Measurements from ENCODE around the gene NPLOC4. TPM values are rescaled to one million over a fixed set of nuclear protein-coding genes. Genes with fewer than 3 reads are reported as not detected.

Gene NPLOC4
- polyA plus RNA-seq, 4 donors: 33.0 to 45.0 (median 34.1) TPM

DNA sequence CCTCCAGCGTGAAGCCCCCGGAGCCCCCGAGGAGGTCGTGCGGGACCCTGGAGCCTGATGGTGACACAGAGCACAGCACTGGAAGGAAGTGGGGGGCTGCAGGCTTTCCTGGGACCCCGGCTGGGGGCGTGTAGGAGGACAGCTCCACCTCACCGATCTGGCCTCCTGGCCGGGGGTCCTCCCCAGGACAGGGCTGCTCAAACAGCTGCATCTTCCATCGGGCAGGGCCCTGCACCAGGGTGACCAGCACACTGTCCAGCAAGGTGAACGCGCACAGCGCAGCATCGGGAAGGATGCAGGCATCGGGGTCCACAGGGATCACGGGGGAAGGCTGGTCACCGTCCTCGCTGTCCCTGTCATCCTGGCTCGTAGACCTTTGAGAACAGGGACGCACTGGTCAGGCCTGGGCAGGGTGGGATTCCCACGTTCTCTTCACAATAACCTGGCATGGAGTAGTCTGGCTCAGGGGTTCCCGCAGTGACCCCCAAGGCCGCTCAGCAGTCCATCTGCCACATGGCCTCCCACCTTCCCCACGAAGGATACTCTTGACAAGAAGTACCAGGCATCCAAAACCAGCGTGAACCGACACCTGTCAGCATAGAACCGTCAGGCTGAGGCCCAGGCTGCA lies 86.0 kb downstream of the NPLOC4 start:
- DNase-seq (no peak), FAIRE-seq (no peak)
- Histone ChIP-seq H3K36me3 (ENCODE audit: control insufficient read depth in 3 of 3, insufficient read depth in 2 of 3, low read depth in 1 of 3, low read length in 3 of 3) (peaks cover 3 to 64% (median 5%) of the 10 kb centered on the region in 3 donors), H3K4me3 (ENCODE audit: low read depth in 1 of 3, low read length in 3 of 3) (peak overlapping the region in 2 of 3 donors; percentile 93), H3K4me1 (ENCODE audit: control insufficient read depth in 3 of 3, insufficient read depth in 2 of 3, low read depth in 1 of 3, low read length in 2 of 3) (peaks cover 8 to 29% (median 8%) of the 10 kb centered on the region in 3 donors), H3K9me3 (ENCODE audit: control insufficient read depth in 2 of 2, insufficient read depth in 1 of 2, low read depth in 1 of 2, low read length in 1 of 2) (no peaks in the 10 kb centered on the region), H3K27me3 (ENCODE audit: control insufficient read depth in 3 of 3, insufficient read depth in 3 of 3, low read length in 3 of 3) (no peaks in the 10 kb centered on the region), H3K27ac (ENCODE audit: low read depth in 1 of 3, low read length in 2 of 3) (no peak overlapping the region)
- 82% methylated on average over 27 of the region's 27 CpGs for WGBS, 3 donors

DNA sequence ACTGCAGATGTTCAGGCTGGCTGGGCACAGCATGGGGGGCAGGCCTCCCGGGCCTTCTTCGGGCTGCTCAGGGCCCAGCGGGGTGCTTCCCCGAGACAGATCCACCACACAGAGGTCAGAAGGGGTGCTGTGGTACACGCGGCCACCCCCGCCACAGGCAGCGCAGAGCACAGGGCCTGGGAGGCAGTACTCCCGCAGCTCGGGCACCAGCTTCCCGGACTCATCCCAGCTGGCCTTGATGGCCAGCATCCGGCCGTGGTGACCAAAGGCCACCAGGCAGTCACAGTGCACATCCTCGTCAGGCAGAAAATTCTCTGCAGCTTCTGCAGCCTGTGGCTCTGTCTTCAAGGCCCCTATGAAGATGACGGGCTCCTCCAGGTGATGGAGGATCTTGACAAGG lies 86.6 kb downstream of the NPLOC4 start:
- H3K4me1 ChIP-seq (ENCODE audit: control insufficient read depth in 3 of 3, insufficient read depth in 2 of 3, low read depth in 1 of 3, low read length in 2 of 3): peaks cover 8 to 22% (median 8%) of the 10 kb centered on the region in 3 donors
- no peaks in the 10 kb centered on the region for H3K9me3 ChIP-seq (ENCODE audit: control insufficient read depth in 2 of 2, insufficient read depth in 1 of 2, low read depth in 1 of 2, low read length in 1 of 2)
- DNase-seq: no peak
- FAIRE-seq: no peak
- peaks cover 3 to 65% (median 5%) of the 10 kb centered on the region in 3 donors for H3K36me3 ChIP-seq (ENCODE audit: control insufficient read depth in 3 of 3, insufficient read depth in 2 of 3, low read depth in 1 of 3, low read length in 3 of 3)
- no peak overlapping the region for H3K4me3 ChIP-seq (ENCODE audit: low read depth in 1 of 3, low read length in 3 of 3)
- no peaks in the 10 kb centered on the region for H3K27me3 ChIP-seq (ENCODE audit: control insufficient read depth in 3 of 3, insufficient read depth in 3 of 3, low read length in 3 of 3)
- no peak overlapping the region for H3K27ac ChIP-seq (ENCODE audit: low read depth in 1 of 3, low read length in 2 of 3)
- 92 to 97% (median 94%) methylated on average over 15 of the region's 15 CpGs for WGBS, 3 donors

DNA sequence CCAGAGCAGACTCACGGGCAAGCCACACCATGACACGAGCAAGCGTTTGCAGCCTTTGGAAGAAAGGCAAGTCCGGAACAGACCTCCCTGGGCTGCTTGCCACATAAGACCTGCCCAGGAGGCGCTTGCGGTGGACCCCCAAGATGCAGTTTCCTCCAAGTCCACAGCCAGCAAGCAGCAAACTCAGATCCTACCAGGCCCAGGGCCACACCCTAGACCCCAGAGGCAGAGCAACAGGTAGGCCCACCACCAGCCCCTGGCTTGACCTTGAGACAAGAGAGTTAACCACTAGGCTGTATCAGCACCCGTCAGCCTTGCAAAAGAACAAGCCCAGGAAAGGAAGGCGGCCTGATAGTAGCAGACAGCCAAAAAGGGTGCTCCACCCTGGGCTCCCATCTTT lies 87.1 kb downstream of the NPLOC4 start:
- FAIRE-seq (no peak), DNase-seq (no peak)

DNA sequence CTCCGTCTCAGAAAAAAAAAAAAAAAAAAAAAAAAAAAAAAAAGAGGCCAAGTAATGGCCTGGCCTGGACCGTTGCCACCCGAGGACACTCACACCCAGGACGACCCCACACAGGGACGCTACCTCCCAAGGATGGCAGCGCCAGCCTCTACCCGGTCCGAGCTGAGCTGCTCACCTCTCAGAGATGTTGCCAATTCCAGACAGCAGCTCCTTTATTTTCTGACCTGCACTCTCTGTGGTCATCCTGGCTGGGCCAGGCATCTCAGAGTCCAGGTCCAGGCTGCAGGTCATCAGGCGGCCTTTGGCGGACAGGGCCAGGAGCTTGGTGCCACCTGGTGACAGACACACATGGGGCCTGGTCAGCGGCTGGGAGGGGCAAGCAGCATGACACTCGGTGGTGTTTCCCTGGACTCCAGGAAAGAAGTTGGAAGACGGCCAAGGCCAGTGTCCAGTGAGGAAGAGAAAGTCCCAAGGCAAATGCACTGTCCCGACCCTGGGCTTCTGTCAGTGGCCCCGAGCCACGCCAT lies 87.8 kb downstream of the NPLOC4 start:
- Histone ChIP-seq H3K27me3 (ENCODE audit: control insufficient read depth in 3 of 3, insufficient read depth in 3 of 3, low read length in 3 of 3) (no peaks in the 10 kb centered on the region), H3K27ac (ENCODE audit: low read depth in 1 of 3, low read length in 2 of 3) (no peak overlapping the region), H3K4me3 (ENCODE audit: low read depth in 1 of 3, low read length in 3 of 3) (no peak overlapping the region), H3K36me3 (ENCODE audit: control insufficient read depth in 3 of 3, insufficient read depth in 2 of 3, low read depth in 1 of 3, low read length in 3 of 3) (peaks cover 7 to 73% (median 7%) of the 10 kb centered on the region in 3 donors), H3K4me1 (ENCODE audit: control insufficient read depth in 3 of 3, insufficient read depth in 2 of 3, low read depth in 1 of 3, low read length in 2 of 3) (peaks cover 8 to 17% (median 8%) of the 10 kb centered on the region in 3 donors), H3K9me3 (ENCODE audit: control insufficient read depth in 2 of 2, insufficient read depth in 1 of 2, low read depth in 1 of 2, low read length in 1 of 2) (no peaks in the 10 kb centered on the region)
- FAIRE-seq: no peak
- DNase-seq: no peak
- 86 to 90% (median 89%) methylated on average over 15 to 16 of the region's 16 CpGs for WGBS, 3 donors

More for the DNA sequence above, 87.1 kb downstream of the NPLOC4 start:
- peaks cover 8 to 20% (median 8%) of the 10 kb centered on the region in 3 donors for H3K4me1 ChIP-seq (ENCODE audit: control insufficient read depth in 3 of 3, insufficient read depth in 2 of 3, low read depth in 1 of 3, low read length in 2 of 3)
- WGBS, 3 donors: 92 to 98% (median 96%) methylated on average over 8 of the region's 8 CpGs
- no peaks in the 10 kb centered on the region for H3K9me3 ChIP-seq (ENCODE audit: control insufficient read depth in 2 of 2, insufficient read depth in 1 of 2, low read depth in 1 of 2, low read length in 1 of 2)
- H3K4me3 ChIP-seq (ENCODE audit: low read depth in 1 of 3, low read length in 3 of 3): no peak overlapping the region
- H3K36me3 ChIP-seq (ENCODE audit: control insufficient read depth in 3 of 3, insufficient read depth in 2 of 3, low read depth in 1 of 3, low read length in 3 of 3): peaks cover 3 to 70% (median 7%) of the 10 kb centered on the region in 3 donors
- H3K27me3 ChIP-seq (ENCODE audit: control insufficient read depth in 3 of 3, insufficient read depth in 3 of 3, low read length in 3 of 3): no peaks in the 10 kb centered on the region
- no peak overlapping the region for H3K27ac ChIP-seq (ENCODE audit: low read depth in 1 of 3, low read length in 2 of 3)

DNA sequence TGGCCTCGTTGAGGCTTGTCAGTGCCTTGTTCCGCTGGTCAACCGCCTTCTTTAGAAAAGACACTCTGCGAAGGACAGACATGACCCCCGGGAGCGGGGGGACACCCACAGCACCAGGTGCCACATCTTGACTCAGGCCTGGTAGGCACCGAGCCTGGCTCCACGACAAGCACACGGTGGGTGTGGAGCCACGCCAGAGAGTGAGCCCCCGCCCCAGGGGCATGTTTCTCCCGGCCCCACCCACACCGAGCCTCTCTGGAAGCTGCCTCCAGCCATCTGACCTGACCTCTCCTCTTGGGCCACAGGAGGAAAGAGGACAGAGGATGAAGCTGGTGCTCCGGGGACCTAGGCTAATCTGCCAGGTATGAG lies 89.3 kb downstream of the NPLOC4 start:
- peaks cover 7 to 85% (median 7%) of the 10 kb centered on the region in 3 donors for H3K36me3 ChIP-seq (ENCODE audit: control insufficient read depth in 3 of 3, insufficient read depth in 2 of 3, low read depth in 1 of 3, low read length in 3 of 3)
- no peak for DNase-seq
- WGBS, 3 donors: 81 to 90% (median 90%) methylated on average over 14 of the region's 14 CpGs

DNA sequence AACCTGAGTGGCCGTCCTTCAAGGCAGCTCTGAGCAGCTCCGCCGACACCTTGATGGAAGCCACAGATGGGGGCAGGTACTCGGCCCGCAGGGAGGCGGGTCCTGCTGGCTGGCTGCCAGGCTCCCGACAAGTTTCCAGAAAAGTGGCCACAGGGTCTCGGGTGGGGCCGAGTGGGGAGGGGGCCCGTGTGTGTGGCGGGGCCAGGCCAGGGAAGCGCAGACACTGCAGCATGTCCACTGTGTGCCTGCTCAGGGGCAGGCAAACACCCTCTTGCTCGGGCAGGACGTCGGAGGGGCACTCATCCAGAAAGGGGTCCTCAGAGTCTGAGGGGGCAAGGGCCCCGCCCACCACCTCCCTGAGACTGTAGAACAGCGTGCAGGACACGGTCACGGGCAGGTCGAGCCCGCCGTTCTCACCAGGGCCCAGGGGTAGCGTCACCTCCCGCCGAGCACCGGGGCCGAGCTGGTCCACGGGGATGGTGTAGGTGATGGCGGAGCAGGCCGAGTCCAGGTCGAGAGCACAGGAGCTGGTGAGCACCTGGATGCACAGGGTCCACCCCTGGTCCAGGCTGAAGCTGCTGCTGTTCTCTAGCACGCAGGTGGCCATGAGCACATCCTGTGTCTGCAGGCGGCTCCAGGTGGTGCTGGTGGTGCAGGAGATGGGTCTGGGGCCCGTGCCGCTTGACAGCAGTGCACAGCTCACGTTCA lies 89.9 kb downstream of the NPLOC4 start:
- H3K36me3 ChIP-seq (ENCODE audit: control insufficient read depth in 3 of 3, insufficient read depth in 2 of 3, low read depth in 1 of 3, low read length in 3 of 3): peaks cover 7 to 90% (median 7%) of the 10 kb centered on the region in 3 donors
- DNase-seq: no peak
- no peaks in the 10 kb centered on the region for H3K9me3 ChIP-seq (ENCODE audit: control insufficient read depth in 2 of 2, insufficient read depth in 1 of 2, low read depth in 1 of 2, low read length in 1 of 2)
- WGBS, 3 donors: 82 to 89% (median 88%) methylated on average over 33 to 36 of the region's 36 CpGs
- H3K27ac ChIP-seq (ENCODE audit: low read depth in 1 of 3, low read length in 2 of 3): no peak overlapping the region
- no peak for FAIRE-seq
- H3K4me3 ChIP-seq (ENCODE audit: low read depth in 1 of 3, low read length in 3 of 3): no peak overlapping the region
- no peaks in the 10 kb centered on the region for H3K27me3 ChIP-seq (ENCODE audit: control insufficient read depth in 3 of 3, insufficient read depth in 3 of 3, low read length in 3 of 3)
- peaks cover 0 to 8% (median 3%) of the 10 kb centered on the region in 3 donors for H3K4me1 ChIP-seq (ENCODE audit: control insufficient read depth in 3 of 3, insufficient read depth in 2 of 3, low read depth in 1 of 3, low read length in 2 of 3)

More for the DNA sequence above, 89.3 kb downstream of the NPLOC4 start:
- Histone ChIP-seq H3K9me3 (ENCODE audit: control insufficient read depth in 2 of 2, insufficient read depth in 1 of 2, low read depth in 1 of 2, low read length in 1 of 2) (no peaks in the 10 kb centered on the region), H3K4me3 (ENCODE audit: low read depth in 1 of 3, low read length in 3 of 3) (no peak overlapping the region), H3K4me1 (ENCODE audit: control insufficient read depth in 3 of 3, insufficient read depth in 2 of 3, low read depth in 1 of 3, low read length in 2 of 3) (peaks cover 0 to 8% (median 3%) of the 10 kb centered on the region in 3 donors), H3K27ac (ENCODE audit: low read depth in 1 of 3, low read length in 2 of 3) (no peak overlapping the region), H3K27me3 (ENCODE audit: control insufficient read depth in 3 of 3, insufficient read depth in 3 of 3, low read length in 3 of 3) (no peaks in the 10 kb centered on the region)
- no peak for FAIRE-seq

DNA sequence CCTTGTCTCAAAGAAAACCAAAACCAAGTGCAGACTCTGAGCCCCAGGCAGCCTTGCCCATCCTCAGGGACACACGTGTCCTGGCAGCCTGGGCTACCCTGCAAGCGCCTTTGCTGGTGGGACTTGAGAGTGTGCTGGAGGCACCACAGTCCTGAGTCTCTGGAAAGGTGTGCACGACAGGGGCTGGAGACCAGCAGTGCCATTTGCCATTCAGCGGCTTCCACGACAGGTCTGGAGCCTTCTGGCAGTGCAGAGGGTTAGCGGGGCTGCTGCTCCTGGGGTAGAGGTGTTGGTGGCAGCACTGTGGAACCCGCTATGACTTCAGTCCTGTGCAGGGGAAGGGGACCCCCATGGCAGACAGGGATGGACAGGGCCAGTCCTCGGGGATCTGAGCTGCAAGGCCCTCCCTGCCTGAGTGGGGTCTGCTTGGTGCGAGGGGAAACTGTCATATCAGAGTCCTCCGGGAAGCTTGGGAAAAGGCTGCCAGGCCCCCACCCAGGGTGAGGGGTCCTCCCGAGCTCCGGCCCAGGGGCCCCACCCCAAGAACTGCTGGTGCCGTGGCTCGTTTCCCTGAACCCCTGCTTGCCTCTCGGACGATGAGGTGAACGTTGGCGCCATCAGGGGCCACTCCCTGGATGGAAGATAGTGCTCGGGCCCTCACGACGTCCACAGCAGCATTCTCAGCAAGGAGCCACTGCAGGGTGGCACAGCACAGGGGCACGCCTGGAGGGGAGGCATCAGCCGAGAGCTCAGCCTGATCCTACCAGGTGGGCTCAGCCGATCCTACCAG lies 91.6 kb downstream of the NPLOC4 start:
- FAIRE-seq: no peak
- 91 to 93% (median 92%) methylated on average over 23 to 24 of the region's 24 CpGs for WGBS, 3 donors

More for the DNA sequence above, 91.6 kb downstream of the NPLOC4 start:
- Histone ChIP-seq H3K27ac (ENCODE audit: low read depth in 1 of 3, low read length in 2 of 3) (no peak overlapping the region), H3K27me3 (ENCODE audit: control insufficient read depth in 3 of 3, insufficient read depth in 3 of 3, low read length in 3 of 3) (no peaks in the 10 kb centered on the region), H3K36me3 (ENCODE audit: control insufficient read depth in 3 of 3, insufficient read depth in 2 of 3, low read depth in 1 of 3, low read length in 3 of 3) (peaks cover 7 to 94% (median 7%) of the 10 kb centered on the region in 3 donors), H3K4me3 (ENCODE audit: low read depth in 1 of 3, low read length in 3 of 3) (no peak overlapping the region), H3K9me3 (ENCODE audit: control insufficient read depth in 2 of 2, insufficient read depth in 1 of 2, low read depth in 1 of 2, low read length in 1 of 2) (no peaks in the 10 kb centered on the region), H3K4me1 (ENCODE audit: control insufficient read depth in 3 of 3, insufficient read depth in 2 of 3, low read depth in 1 of 3, low read length in 2 of 3) (no peaks in the 10 kb centered on the region)
- no peak for DNase-seq
